ENCODE results near the gene KDM4B. TPM values are rescaled to one million over a fixed set of nuclear protein-coding genes. Genes with fewer than 3 reads are reported as not detected.

Gene KDM4B
- total RNA-seq, 4 donors from 2014 or later: 29.2 to 43.8 (median 38.7) TPM

DNA sequence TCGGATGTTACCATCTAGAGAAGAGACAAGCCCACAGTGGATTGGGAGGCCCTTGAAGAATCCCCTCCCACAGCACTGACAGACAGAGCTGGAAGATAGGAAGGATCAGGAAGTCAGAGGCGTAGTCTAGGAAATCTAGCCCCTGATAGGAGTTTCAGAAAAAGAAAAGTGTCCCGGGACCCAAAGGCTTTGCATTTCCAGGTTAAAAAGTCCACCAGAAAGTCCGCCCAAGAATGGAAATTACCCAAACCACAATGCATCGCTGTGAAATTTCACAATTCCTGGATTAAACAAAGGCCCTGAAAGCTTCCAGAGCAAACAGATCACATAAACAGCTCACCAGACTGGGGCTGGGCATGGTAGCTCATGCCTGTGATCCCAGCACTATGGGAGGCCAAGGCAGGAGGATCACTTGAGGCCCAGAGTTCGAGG is 146.9 kb downstream of the KDM4B start:
- H3K4me1 ChIP-seq: no peaks in the 10 kb centered on the region
- WGBS, 2 donors (ENCODE audit: low coverage in 1 of 2): 89 to 94% methylated on average over 3 to 4 of the region's 6 CpGs
- no peak for ATAC-seq
- H3K27me3 ChIP-seq: no peaks in the 10 kb centered on the region
- no peak for TF ChIP-seq POLR2A (IDR thresholded peaks at IDR 0.05)
- no peak overlapping the region for H3K4me3 ChIP-seq
- no peak overlapping the region for H3K27ac ChIP-seq
- peaks cover 0 to 97% of the 10 kb centered on the region in 2 donors for H3K36me3 ChIP-seq
- no peaks in the 10 kb centered on the region for H3K9me3 ChIP-seq

DNA sequence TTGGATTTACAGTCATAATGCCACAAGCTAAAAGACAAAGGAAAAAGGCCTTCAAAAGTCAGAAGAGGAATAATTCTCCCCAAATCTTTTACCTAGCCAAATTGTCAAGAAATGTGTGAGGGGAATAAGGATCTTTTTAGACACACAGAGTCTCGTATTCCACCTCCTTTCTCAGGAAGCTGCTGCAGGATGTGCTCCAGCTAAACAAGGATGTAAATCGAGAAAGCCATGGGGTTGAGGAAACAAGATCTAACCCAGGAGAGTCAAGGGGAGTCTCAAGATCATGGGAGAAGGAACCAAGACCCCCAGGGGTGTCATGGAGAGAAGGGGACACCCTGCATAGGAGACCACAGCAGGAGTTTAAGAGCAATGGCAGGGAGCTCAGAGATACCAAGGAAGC is 147.4 kb downstream of the KDM4B start:
- ATAC-seq: no peak
- H3K36me3 ChIP-seq: peaks cover 0 to 97% of the 10 kb centered on the region in 2 donors
- H3K27ac ChIP-seq: no peak overlapping the region
- no peaks in the 10 kb centered on the region for H3K27me3 ChIP-seq
- H3K9me3 ChIP-seq: no peaks in the 10 kb centered on the region
- no peaks in the 10 kb centered on the region for H3K4me1 ChIP-seq
- TF ChIP-seq POLR2A (IDR thresholded peaks at IDR 0.05) (no peak), EP300 (IDR thresholded peaks at IDR 0.05) (no peak), POLR2AphosphoS5 (IDR thresholded peaks at IDR 0.05) (no peak)
- TF ChIP-seq, protein P1, sequence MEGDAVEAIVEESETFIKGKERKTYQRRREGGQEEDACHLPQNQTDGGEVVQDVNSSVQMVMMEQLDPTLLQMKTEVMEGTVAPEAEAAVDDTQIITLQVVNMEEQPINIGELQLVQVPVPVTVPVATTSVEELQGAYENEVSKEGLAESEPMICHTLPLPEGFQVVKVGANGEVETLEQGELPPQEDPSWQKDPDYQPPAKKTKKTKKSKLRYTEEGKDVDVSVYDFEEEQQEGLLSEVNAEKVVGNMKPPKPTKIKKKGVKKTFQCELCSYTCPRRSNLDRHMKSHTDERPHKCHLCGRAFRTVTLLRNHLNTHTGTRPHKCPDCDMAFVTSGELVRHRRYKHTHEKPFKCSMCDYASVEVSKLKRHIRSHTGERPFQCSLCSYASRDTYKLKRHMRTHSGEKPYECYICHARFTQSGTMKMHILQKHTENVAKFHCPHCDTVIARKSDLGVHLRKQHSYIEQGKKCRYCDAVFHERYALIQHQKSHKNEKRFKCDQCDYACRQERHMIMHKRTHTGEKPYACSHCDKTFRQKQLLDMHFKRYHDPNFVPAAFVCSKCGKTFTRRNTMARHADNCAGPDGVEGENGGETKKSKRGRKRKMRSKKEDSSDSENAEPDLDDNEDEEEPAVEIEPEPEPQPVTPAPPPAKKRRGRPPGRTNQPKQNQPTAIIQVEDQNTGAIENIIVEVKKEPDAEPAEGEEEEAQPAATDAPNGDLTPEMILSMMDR (IDR thresholded peaks at IDR 0.05): no peak
- H3K4me3 ChIP-seq: no peak overlapping the region
- WGBS, 2 donors (ENCODE audit: low coverage in 1 of 2): 85 to 86% methylated on average over 2 of the region's 2 CpGs

DNA sequence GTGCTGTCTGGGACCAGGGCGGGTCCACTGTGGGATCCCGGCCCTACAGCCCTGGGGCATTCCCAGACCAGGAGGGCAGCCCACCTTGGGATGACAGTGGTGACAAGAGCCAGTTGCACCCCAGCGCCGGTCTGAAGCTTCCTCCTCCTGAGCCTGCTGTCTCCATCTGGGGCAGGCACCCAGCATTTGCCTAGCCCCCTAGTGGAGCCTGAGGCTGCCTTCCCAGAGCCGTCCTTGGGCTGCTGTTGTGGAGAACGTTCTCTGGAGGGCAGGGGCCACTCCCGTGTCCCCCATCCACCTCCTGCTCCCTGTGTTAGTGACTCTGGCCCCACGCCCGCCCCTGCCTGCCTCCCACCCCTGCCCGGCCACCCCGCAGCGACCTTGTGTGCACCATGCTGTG is 148.5 kb downstream of the KDM4B start:
- TF ChIP-seq POLR2A (IDR thresholded peaks at IDR 0.05): no peak
- TF ChIP-seq, protein P1 (IDR thresholded peaks at IDR 0.05): no peak
- no peaks in the 10 kb centered on the region for H3K27me3 ChIP-seq
- H3K4me1 ChIP-seq: no peaks in the 10 kb centered on the region
- H3K27ac ChIP-seq: no peak overlapping the region
- no peak overlapping the region for H3K4me3 ChIP-seq
- no peaks in the 10 kb centered on the region for H3K9me3 ChIP-seq
- no peak for ATAC-seq
- H3K36me3 ChIP-seq: peaks cover 0 to 97% of the 10 kb centered on the region in 2 donors
- WGBS, 2 donors (ENCODE audit: low coverage in 1 of 2): no CpG with 5 or more reads among the region's 12 CpGs

DNA sequence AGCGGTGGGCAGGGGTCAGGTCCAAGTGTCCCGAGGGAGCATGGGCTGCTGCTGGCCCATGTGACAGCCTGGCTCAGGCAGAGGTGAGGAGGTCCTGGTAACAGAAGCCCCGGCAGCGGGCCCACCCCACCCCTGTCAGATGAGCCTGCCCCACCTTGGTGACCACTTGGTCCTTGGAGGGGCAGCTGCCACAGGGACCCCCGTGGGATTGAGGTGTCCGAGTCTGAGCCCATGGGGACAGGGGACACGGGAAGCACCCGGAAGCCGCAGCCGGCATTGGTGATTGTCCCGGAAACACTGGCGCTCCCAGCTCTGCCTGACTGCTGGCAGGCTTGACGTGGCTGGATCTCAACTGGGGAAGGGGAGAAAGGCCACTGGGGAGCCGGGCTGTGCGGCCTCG is 149.1 kb downstream of the KDM4B start:
- H3K27ac ChIP-seq: no peak overlapping the region
- no peaks in the 10 kb centered on the region for H3K4me1 ChIP-seq
- no peaks in the 10 kb centered on the region for H3K27me3 ChIP-seq
- H3K9me3 ChIP-seq: no peaks in the 10 kb centered on the region
- WGBS, 2 donors (ENCODE audit: low coverage in 1 of 2): no CpG with 5 or more reads among the region's 16 CpGs
- no peak for ATAC-seq
- peaks cover 0 to 97% of the 10 kb centered on the region in 2 donors for H3K36me3 ChIP-seq
- no peak overlapping the region for H3K4me3 ChIP-seq
- TF ChIP-seq EP300 (IDR thresholded peaks at IDR 0.05) (no peak), POLR2AphosphoS5 (IDR thresholded peaks at IDR 0.05) (no peak), POLR2A (IDR thresholded peaks at IDR 0.05) (no peak)
- TF ChIP-seq, protein P1 (IDR thresholded peaks at IDR 0.05): no peak

DNA sequence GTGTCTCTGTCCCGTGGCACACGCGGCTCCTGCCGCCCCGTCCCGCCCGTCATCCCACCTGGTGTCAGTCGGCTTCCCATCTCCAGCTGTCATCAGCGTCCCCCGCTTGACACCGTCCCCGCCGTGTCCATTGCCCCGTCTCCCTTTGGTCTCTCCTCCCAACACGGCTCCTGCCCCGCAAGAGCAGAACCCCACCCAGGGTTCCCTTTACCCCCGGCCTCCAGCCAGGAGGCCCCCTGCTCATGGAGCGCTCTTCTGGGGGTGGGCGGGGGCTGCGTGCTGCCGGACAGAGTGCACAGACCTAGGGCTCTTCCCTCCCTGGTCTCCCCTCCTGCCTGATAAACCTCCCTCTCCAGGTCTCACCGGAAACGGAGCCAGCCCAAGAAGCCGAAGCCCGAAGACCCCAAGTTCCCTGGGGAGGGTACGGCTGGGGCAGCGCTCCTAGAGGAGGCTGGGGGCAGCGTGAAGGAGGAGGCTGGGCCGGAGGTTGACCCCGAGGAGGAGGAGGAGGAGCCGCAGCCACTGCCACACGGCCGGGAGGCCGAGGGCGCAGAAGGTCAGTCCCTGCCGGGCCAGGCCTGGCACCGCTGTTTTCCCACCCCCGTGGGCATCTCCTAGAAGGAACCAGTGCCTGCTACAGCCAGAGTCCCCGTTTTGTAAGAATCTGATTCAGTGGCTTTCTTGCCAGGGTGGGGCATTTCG is 150.5 kb downstream of the KDM4B start:
- WGBS, 2 donors (ENCODE audit: low coverage in 1 of 2): 83 to 86% methylated on average over 17 to 18 of the region's 40 CpGs
- ATAC-seq: no peak
- peaks cover 0 to 97% of the 10 kb centered on the region in 2 donors for H3K36me3 ChIP-seq
- TF ChIP-seq POLR2A (IDR thresholded peaks at IDR 0.05) (no peak), EP300 (IDR thresholded peaks at IDR 0.05) (no peak), POLR2AphosphoS5 (IDR thresholded peaks at IDR 0.05) (no peak)
- TF ChIP-seq, protein P1 (IDR thresholded peaks at IDR 0.05): no peak
- no peak overlapping the region for H3K27ac ChIP-seq
- H3K27me3 ChIP-seq: no peaks in the 10 kb centered on the region
- H3K4me1 ChIP-seq: no peaks in the 10 kb centered on the region
- H3K9me3 ChIP-seq: no peaks in the 10 kb centered on the region
- no peak overlapping the region for H3K4me3 ChIP-seq

Measured in gastroesophageal sphincter (tissue), 4 donors.